KG1 (cell line): ENCODE results near the gene PLA2G2D.

Experiments
- DNase-seq: peaks from one replicate; lab custom pipeline; 2025; lab: John Stamatoyannopoulos, UW

PLA2G2D gene, protein sequence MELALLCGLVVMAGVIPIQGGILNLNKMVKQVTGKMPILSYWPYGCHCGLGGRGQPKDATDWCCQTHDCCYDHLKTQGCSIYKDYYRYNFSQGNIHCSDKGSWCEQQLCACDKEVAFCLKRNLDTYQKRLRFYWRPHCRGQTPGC

DNA sequence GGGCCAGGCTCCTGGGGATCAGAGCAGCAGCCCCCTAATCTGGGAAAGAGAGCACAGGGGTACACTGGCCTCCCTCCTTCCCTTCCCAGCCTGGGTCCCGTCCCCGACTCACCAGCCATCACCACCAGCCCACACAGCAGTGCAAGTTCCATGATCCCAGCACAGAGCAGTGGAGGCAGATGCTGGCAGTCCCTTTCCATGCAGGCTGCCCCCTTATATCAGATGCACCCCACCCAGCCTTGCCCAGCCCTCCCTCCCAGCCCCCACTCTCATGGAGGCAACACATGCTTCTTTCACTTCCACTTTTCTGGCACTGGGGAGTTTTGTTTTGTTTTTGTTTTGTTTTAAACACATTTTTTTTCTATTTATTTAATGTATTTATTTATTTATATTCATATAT lies at the start of gene PLA2G2D:
TSS of gene PLA2G2D (minus strand) at position 190 of the 400 bp plus-strand sequence. CDS start at position 152, 38 bp downstream.
- DNase-seq, result no peak

GRCh38 chr1:20168564-20169491 lies 49.5 kb upstream of the PLA2G2D start:
- no peak for DNase-seq

- no peak for DNase-seq
Observed at GRCh38 chr1:20167126-20167525, 47.8 kb upstream of the PLA2G2D start.

GRCh38 chr1:20166051-20166450 lies 46.7 kb upstream of the PLA2G2D start:
- DNase-seq, result no peak

DNA sequence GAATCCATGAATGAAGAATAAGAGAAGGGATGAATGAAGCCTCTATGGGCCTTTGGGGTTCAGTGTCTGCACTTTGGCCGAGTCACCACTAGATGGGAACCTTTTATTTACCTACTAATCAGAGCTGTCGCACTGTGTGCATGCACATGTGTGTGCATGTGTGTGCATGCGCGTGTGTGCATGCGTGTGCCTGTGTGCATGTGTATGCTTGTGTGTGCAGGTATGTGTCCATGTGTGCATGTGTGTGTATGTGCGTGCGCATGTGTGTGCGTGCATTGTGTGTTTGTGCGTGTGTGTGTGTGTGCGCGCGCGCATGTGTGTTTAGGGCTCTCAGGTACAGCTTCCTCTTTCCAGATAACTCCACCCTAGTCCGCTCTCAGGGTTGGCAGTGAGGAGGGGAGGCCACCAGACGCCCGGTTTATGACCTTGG lies 46.2 kb upstream of the PLA2G2D start:
- no peak for DNase-seq

DNA sequence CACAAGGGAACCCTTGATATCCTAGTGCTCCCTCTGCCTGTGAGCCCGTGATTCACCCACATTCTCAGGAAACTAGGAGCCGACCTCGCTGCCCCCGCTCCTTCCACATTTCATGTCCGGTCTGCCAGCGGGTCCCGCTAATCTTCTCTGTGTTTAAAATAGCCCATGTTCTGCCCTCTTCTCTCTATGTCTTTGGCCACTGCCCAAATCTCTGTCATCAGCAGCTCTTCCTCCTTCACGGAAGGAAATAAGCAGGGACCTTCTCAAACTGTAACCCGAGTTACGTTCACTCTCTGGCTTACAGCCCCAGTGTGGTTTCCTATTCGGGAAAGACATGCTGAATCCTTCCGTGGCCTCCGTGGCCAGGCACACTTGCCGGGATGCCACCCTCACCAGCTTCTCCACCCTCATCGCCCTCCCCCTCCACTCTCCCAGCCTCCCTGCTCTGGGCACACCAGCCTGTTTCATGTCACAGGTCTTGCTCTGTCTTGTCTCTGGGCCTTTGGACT lies 45.4 kb upstream of the PLA2G2D start:
- peak; percentile 42 for DNase-seq

DNA sequence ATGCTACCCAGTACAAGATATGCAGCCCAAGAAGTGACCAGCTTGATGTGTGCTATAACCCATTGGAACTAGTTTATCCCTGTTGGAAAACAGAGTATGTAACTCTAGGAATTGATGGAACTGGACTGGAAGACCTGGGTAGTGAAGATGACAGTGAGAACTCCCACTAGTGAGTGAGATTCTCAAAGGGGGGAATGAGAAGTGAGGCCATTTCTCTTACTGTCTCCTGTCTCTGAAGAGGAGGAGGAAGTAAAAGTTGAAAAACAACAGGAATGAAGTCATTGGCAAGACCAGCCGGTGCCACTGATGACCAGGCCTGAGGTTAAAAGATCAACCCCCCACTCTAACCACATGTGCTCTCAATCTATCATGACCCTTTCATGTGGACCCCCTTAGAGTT lies 40.7 kb upstream of the PLA2G2D start:
- DNase-seq, result no peak

DNA sequence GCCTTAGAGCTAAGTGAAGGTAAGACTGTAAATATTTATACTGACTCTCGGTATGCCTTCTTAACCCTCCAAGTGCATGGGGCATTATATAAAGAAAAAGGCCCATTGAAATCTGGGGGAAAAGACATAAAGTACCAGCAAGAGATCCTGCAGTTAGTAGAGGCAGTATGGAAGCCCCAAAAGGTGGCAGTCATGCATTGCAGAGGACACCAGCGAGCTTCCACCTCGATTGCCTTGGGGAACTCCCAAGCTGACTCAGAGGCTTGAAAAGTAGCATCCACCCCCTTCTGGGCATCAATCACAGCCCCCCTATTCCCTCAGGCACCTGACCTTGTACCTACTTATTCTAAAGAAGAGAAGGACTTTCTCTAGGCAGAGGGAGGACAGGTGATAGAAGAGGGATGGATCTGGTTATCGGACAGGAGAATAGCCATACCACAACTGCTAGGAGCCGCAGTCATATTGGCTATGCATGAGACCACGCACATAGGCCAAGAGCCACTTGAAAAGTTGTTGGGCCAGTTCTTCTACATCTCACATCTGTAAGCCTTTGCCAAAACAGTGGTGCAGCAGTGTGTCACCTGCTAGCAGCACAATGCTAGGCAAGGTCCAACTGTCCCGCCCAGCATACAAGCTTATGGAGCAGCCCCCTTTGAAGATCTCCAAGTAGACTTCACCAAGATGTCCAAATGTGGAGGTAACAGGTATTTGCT lies 39.2 kb upstream of the PLA2G2D start:
- DNase-seq, result no peak

GRCh38 chr1:20154301-20154831 lies 35.0 kb upstream of the PLA2G2D start:
- no peak for DNase-seq

GRCh38 chr1:20153000-20153418 lies 33.7 kb upstream of the PLA2G2D start:
- DNase-seq, result peak; percentile 26

- DNase-seq, result no peak
Observed at GRCh38 chr1:20152599-20152930, 33.2 kb upstream of the PLA2G2D start.

DNA sequence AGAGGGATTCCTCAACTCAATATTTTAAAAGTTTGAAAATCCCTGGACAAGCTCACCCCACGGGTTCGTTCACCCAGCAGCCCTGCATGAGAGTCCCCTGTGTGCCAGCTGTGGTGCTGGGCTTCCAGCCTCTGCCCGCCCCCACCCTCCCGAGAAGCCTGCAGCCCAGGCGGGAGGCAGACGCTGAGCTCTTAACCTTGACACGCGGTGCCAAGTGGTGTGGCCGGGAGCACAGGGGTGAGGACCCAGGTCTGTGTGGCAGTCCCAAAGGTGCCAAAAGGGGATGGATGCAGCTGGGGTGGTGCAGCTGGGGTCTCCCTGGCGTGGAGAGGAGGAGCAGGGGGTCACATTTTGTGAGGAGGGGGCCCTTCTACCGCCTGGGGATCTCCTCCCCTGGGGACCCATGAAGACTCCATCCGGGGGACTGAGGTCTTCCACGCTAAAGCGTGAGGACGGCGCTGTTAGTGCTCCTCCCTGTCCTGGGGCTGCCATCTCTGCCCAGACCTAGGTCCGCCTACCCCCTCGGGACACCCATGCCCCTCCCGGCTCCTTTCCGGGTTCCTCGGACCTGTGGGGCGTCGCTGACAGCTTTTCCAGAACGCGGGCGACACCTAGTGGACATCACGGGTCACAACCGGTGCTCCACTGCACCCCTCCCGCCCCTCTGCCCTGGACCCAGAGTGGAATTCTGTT lies 32.7 kb upstream of the PLA2G2D start:
- peak; percentile 53 for DNase-seq

- no peak for DNase-seq
Observed at GRCh38 chr1:20150969-20151368, 31.6 kb upstream of the PLA2G2D start.

DNA sequence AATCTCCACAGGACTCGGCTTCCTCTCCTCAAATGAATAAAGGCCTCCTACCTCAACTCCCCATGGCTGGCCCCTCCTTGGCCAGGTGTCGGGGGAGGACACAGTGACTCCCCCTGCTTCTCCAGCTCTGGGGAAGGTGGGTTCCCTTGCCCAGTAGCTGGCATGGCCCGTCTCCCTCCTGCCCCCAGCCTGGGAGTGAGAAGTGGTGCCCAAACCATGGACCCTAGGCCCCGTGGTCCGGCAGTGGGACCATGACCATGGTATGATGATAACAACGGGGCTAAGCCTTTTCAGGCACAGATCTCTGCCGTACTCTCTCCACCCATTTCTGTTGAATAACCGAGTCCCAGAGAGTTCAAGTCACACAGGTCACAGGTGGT lies 31.0 kb upstream of the PLA2G2D start:
- no peak for DNase-seq

GRCh38 chr1:20149601-20150325 lies 30.4 kb upstream of the PLA2G2D start:
- no peak for DNase-seq

GRCh38 chr1:20148571-20149500 lies 29.5 kb upstream of the PLA2G2D start:
- no peak for DNase-seq

GRCh38 chr1:20147846-20148570 lies 28.7 kb upstream of the PLA2G2D start:
- DNase-seq, result no peak

DNA sequence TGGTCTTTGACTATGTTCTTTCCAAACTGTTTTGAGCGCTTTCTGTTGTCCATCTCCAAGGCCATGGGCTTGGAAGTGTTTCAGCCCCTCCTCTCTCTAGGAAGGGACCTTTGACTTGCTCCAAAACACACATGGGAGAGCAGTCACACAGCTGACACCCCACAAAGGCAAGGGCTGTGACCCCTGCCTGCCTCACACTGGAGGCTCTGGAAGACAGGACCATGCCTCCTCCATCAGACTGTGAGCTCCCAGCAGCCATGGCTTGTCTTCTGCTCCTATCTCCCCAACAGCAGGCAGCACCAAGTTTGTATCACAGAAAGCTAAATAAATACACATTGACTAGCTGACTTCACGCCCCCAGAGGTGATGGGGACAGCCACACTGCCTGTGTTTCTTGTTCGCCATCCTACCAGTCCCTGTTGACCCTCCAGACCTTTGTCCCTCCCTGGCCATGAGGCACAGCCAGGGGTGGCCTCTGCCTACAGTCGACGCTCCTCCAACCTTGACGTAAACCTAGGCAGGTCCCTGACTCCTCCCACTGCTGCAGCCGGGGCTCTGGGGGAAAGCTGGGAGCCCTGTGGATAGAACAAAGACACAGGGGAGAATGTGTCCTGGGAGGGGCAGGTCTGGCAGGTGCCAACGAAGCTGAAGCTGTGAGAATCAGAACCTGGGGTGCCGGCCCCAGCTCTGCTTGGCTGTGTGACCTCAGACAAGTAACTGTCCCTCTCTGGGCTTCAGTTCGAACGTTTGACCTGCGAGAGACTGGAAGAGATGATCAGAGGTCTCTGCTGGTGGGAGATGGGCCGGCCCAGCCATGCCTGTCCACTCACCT lies 24.6 kb upstream of the PLA2G2D start:
- DNase-seq, result no peak
